Colon (tissue), 2 donors: ENCODE data around the gene SFXN2.
"Not testable (repeated sequence)": the region's sequence is repeated elsewhere in the genome, so short reads cannot be mapped to it uniquely, and the experiment has no call there.

Source experiments
- FAIRE-seq: peaks from 2 replicates; lab custom pipeline; 2012; peaks lifted over from hg19 to GRCh38; lab: Jason Lieb, UNC
- donor health status: control.
- donor health status: control.

The SFXN2 gene

GRCh38 chr10:102757323-102757722, 42.9 kb downstream of the SFXN2 start:
- no peak for FAIRE-seq

DNA sequence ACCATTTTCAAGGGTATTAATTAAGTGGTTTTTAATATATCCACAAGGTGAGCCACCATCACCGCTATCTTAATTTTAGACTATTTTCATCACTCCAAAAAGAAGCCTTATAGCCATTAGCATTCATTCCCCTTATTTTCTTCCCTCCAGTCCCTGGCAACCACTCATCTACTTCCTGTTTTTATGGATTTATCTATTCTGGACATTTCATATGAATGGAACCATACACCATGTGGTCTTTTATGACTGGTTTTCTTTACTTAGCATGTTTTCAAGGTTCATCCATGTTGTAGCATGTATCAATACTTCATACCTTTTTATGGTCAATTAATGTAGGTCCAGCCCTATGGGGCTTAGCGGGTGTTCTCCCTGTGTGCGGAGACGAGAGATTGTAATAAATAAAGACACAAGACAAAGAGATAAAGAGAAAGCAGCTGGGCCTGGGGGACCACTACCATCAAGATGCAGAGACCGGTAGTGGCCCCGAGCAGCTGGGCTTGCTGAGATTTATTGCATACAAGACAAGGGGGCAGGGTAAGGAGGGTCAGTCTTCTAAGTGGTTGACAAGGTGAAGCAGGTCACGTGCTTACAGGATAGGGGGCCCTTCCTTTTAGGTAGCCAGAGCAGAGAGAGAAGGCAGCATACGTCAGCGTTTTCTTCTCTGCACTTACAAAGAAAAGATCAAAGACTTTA, 44.0 kb downstream of the SFXN2 start:
- no peak for FAIRE-seq

GRCh38 chr10:102758933-102759262, 44.5 kb downstream of the SFXN2 start:
- not testable (repeated sequence) for FAIRE-seq

- no peak for FAIRE-seq
These were observed 45.2 kb downstream of the SFXN2 start for GRCh38 chr10:102759497-102760210.

DNA sequence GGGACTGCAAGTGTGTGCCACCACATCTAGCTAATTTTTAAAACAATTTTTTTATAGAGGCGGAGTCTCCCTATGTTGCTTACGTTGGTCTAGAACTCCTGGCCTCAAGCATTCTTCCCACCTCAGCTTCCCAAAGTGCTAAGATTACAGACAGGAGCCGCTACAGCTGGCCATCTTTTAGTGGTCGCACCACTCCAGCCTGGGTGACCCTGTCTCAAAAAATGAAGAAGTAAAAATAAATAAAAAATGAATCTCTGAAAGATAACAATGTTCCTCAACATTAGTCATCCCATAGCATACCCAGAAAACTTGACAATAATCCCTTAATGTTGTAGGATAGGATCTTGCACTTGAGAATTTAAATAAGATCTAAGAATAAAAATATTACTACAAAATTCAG, 47.5 kb downstream of the SFXN2 start:
- no peak for FAIRE-seq

- no peak for FAIRE-seq
These were observed 48.1 kb downstream of the SFXN2 start for GRCh38 chr10:102762401-102763015.

DNA sequence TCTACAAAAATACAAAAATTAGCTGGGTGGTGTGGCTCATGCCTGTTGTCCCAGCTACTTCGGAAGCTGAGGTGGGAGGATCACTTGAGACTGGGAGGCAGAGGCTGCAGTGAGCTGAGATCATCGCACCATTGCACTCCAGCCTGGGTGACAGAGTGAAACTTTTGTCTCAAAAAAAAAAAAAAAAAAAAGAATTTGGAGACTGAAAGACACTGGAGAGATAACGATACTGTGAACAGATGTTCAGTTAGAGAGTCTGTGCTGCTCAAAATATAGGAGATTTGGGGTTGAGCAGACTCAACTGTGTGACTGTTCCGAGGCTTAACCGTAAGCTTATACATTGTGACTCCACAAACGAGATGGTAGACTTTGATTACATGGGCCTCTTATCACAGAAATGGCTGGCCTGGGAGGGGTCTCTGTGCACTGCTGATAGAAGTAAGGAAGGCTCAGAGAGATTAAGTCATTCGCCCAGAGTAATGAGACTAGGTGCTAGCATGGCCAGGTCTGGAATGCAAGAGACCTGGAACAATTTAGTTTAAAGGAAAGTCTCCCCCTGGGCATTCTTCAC, 48.7 kb downstream of the SFXN2 start:
- FAIRE-seq: no peak

GRCh38 chr10:102764470-102765161, 50.2 kb downstream of the SFXN2 start:
- no peak for FAIRE-seq

DNA sequence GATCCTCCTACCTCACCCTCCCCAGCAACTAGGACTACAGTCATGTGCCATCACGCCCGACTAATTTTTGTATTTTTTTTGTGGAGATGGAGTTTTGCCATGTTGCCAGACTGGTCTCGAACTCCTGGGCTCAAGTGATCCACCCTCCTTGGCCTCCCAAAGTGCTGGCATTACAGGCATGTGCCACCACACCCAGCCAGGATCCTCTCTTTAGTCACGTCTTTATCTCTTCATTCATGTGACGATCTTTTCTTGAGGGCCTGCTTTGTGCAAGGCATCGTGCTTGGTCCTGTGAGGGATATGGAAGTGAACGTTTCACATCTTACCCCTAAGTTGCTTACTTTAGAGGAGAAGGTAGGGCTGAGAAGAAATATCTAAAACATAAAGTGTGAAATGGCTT, 50.9 kb downstream of the SFXN2 start:
- no peak for FAIRE-seq

DNA sequence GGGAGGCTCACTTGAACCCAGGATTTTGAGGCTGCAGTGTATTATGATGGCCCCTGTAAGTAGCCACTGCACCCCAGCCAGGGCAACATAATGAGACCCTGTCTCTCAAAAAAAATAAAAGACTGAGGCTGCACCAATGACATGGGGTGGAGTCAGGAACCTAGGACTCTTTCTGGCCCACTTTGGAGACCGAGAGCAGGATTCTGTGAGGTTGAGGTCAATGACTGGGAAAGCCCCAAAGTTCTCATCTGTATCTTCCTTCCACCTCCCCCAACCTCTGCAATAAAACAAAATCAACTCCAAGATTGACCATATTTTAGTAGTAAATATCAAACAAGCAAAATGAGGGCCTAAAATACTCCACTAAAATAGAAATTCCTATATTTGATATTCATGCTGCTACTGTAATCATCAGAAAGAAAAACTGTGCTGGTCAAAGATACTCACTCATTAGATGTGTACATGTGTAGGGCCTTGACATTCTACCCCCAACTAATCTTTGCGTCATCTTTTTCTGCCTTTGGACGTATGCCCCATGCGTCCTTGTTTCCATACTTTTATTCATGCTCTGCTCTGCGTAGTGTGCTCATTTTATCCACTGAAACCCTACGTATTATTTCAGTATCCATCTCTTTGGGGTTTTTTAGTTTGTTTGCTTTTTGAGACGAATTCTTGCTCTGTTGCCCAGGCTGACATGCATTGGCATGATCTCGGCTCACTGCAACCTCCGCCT, 53.2 kb downstream of the SFXN2 start:
- FAIRE-seq: no peak

DNA sequence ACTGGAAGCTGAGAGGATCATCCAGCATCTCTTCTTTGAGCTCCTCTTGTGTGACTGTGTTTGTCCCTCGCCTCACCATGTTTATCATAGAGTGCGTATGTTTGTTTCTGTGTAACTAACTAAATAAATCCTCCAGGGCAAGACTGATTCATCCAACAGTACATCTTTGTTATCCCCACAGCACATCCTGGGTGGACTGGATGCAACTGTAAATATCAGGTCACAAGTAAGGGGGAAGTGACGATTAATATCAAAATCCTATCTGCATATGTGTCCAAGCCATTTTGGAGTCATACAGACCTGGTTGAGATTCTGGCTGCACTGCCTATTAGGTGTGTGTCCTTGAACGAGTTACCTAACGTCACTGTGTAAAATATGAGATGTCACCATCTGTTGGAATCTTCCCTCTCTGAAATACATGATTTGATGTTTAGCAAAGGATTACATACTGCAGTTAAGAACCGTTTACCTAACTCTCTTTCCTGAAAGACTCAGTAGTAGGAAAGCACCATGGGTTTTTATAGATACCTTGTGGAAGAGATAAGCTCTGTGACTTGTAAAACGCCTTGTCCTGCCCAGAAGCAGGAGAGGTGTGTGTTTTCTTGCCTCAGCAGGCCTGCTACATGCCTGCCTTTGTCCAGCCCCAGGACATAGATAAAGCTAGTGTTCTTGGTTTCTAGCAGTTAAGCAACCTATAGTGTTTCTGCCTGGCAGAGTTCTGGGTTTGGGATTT, 55.1 kb downstream of the SFXN2 start:
- no peak for FAIRE-seq

DNA sequence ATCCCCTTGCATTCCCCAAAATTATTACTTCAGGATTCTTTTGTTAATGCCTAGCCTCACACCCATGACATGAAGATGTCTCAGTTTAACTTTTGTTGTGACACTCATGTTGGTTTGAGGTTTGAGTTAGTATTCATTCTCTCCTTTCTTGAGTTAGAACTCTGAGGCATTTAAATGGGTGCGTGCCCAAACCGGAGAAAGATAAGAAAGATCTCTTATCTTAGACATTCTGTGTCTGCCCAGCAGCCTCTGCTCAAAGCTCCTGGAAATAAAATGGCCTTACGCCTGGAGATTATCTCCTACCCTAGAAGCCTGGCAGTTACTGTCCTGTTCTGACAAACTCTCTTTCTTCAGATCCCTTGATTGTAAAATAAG, 55.7 kb downstream of the SFXN2 start:
- FAIRE-seq: no peak

DNA sequence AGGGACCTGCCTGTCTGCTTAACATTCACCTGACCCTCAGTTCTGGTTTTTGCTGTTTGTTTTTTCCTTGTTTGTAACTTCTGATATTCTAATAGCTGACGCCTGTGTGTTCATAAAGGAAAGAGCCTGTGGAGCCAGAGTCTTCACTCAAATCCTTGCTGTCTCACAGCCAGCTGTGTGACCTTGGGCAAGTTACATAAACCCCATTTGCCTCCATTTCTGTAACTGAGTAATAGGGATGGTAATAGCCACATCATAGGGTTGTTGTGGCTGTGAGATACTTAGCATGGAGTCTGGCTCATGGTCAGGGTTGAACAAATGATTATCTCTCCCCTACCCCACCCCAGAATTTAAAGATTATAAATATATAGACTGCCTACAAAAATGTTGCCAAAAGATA, 56.4 kb downstream of the SFXN2 start:
- FAIRE-seq: no peak

- no peak for FAIRE-seq
These were observed 58.9 kb downstream of the SFXN2 start for GRCh38 chr10:102773320-102773719.

- no peak for FAIRE-seq
These were observed 59.5 kb downstream of the SFXN2 start for GRCh38 chr10:102773986-102774385.

DNA sequence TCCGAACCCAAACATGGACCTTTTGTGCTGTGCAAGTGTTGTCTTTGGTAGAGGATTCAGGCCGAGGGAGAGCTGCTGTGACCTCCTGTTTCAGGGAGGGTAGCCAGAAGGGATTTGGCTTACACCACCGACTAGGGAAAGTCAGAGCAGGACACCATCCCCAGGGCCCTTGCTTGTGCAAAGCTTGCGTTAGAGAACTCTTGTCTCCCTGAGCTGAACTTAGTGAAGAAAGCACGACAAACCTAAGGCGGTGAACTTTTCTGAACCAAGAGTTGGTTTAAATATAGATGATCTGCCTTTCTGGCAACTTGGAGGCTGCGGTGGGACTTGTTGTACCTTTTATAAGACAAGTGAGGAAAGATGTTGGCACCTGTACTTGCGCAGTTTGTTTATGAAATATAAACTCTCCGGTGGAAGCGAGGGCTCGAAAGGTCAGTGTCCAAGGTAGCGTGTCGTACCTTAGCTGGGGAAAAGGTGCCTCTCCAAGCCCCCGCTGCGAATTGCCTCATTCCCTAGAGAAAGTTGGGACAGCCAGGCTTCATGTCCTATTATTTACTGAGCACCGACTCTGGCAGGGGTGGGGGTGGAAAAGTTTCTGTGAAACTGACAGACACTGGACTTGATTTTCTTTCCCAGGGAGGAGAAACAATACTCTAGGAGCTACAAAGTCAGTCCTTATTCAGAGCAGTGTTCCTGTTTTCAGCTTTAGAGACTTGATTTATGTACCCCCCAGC, 60.9 kb downstream of the SFXN2 start:
- FAIRE-seq: no peak

- FAIRE-seq: no peak
These were observed 61.7 kb downstream of the SFXN2 start for GRCh38 chr10:102775935-102776669.

GRCh38 chr10:102776779-102777456, 62.5 kb downstream of the SFXN2 start:
- FAIRE-seq: no peak

- FAIRE-seq: no peak
These were observed 63.4 kb downstream of the SFXN2 start for GRCh38 chr10:102777711-102778453.
